Activated CD4-positive, alpha-beta T cell treated with anti-CD3 and anti-CD28 coated beads, Interleukin-10, Interleukin-2, amounts not matched to agents 100 ng/mL and 50 ng/mL, durations not matched to agents 16 hours and 8 hours (primary cell): ENCODE results near the gene UBL7.
A peak's percentile ranks its signal among the peaks of the same experiment; 100 is the strongest.
"Not testable (repeated sequence)": the region's sequence is repeated elsewhere in the genome, so short reads cannot be mapped to it uniquely, and the experiment has no call there.

Experiments used
- DNase-seq: peaks from one replicate; pipeline ENCODE4 v3.0.0-alpha.2; 2020

The UBL7 gene

GRCh38 chr15:74460871-74461846 lies at the start of gene UBL7:
Gene UBL7 (minus strand): TSS chr15:74461160. CDS start chr15:74458867, 2,293 bp downstream.
- DNase-seq = peak; percentile 99

DNA sequence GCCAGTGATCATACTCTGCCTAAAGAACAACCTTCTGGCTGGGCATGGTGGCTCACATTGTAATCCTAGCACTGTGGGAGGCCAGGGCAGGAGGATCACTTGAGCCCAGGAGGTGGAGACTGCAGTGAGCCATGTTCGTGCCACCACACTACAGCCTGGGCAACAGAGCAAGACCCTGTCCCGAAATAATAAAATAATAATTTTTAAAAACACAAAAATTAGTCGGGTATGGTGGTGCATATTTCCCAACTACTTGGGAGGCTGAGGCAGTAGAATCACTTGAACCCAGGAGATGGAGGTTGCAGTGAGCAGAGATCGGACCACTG lies 45.5 kb upstream of the UBL7 start:
- no peak for DNase-seq

DNA sequence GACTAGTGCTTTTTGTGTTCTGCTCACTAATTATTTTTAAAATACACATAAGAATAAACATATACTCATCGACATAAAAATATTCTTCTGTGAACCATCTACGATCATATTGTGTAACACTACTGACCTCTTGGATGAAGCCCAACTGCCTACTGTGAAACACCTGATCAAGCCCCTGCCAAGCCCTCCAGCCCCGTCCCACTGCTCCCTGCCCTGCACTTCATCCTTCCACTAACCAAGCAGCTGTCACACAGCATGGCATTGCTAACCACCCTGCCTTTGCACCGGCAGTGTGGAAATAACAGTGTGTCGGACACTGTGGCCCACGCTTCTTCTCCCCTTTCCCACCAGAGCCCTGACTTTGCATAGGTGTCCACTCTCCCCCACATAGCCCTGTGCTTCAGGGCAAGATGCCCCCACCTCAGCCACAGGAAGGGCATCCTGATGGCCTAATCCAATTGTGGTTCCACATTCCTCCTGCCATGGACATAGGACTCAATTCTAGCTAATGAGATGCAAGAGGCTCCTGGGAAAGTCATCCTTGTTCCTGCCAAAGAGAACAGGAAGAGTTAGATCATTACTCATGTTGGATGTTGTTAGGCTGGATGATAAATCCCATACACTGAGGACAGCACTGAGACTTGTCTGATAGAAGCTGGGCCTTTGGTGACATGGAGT lies 45.0 kb upstream of the UBL7 start:
- DNase-seq = no peak

DNA sequence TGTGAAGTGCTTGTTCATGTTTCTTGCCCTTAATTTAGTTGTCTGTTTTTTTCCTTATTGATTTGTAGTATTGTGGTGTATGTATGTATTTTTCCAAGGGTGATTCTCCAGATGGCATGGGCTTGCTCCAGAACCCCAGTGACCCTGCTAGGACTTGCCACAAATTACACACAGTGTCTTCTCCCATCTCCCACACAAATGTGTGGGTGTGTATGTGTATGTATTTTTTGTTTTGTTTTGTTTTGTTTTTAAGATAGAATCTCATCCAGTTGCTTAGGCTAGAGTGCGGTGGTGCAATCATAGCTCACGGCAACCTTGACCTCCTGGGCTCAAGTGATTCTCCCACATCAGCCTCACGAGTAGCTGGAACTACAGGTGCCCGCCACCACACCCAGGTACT lies 43.9 kb upstream of the UBL7 start:
- no peak for DNase-seq

- DNase-seq = no peak
Measured at GRCh38 chr15:74504418-74504817, 43.5 kb upstream of the UBL7 start.

GRCh38 chr15:74502301-74502700 lies 41.3 kb upstream of the UBL7 start:
- DNase-seq = no peak

- DNase-seq = no peak
Measured at GRCh38 chr15:74500401-74500800, 39.4 kb upstream of the UBL7 start.

- no peak for DNase-seq
Measured at GRCh38 chr15:74499366-74499765, 38.4 kb upstream of the UBL7 start.

- DNase-seq = no peak
Measured at GRCh38 chr15:74497584-74497983, 36.6 kb upstream of the UBL7 start.

DNA sequence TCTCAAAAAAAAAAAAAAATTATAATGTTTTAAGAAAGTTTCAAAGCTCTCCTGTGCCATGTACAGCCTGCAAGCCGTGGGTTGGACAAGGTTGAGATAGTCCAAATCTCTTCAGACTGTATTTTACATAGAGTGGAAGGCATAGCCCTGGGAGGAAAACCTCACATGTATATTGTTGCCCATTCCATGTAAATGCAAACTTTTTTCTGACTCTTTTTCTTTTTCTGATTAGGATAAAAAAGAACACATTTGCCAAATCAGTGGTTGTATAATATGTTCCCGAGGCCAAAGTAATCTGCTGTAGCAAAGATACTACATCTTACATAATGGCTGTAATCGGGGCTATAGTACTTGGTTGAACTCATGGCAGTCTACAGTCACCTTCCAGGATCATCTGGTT lies 35.7 kb upstream of the UBL7 start:
- no peak for DNase-seq

GRCh38 chr15:74490339-74490689 lies 29.4 kb upstream of the UBL7 start:
- DNase-seq = no peak

DNA sequence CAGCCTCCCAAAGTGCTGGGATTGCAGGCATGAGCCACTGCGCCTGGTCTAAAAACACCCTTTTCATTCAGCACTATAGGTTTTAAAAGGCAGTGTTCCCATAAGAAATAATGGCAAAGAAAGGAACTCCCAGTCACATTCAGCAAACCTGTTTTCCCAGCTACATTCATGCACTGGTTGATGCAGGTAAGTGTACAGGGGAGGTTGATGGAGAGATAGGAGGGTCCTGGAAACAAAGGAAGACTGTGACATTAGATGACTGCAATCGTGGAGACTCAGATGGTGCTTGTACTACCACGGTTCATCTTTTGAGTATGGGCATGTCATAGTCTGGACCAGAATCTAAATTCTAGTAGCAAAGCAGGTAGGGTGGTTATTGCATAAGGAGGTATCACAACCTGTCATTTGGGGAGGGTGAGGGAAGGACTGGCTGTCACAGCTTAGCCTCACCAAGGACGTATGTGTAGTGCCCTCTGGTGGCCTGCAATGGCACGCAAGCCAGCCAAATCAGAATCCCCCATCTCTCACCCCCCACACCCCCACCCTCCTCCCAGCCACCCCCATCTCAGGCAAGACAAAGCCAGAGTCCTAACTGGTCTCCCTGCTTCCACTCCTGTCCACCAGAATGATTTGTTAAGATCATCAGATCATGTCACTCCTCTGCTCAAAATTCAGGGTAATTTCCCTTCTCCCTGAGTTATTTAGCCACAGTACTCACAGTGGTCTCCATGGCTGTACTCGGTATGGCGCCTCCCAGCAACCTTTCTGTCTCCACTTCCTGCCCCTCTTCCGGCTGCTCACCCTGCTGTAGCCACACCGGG lies 28.8 kb upstream of the UBL7 start:
- peak; percentile 84 for DNase-seq

DNA sequence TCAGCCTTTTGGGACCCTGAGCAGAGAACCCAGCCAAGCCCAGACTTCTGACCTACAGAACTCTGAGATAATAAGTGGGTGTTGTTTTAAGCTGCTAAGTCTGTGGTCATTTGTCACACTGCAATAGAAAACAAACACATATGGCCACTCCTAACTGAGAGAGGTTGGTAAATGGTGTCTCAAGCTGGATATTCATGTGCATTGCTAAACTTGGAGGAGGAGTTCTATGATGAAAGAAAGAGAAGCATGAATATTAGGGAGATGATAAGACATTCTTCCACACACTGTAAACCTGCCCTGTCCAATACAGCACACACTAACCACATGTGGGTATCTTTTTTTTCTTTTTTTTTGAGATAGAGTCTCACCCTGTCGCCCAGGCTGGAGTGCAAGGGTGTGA lies 27.8 kb upstream of the UBL7 start:
- DNase-seq = no peak

- DNase-seq = no peak
Measured at GRCh38 chr15:74482661-74483060, 21.7 kb upstream of the UBL7 start.

DNA sequence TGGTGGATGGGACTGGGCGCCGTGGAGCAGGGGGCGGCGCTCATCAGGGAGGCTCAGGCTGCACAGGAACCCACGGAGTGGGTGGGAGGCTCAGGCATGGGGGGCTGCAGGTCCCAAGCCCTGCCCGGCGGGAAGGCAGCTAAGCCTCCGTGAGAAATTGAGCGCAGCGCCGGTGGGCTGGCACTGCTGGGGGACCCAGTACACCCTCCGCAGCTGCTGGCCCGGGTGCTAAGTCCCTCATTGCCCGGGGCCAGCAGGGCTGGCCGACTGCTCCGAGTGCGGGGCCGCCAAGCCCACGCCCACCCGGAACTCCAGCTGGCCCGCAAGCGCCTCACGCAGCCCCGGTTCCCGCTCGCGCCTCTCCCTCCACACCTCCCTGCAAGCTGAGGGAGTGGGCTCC lies 19.4 kb upstream of the UBL7 start:
- not testable (repeated sequence) for DNase-seq

DNA sequence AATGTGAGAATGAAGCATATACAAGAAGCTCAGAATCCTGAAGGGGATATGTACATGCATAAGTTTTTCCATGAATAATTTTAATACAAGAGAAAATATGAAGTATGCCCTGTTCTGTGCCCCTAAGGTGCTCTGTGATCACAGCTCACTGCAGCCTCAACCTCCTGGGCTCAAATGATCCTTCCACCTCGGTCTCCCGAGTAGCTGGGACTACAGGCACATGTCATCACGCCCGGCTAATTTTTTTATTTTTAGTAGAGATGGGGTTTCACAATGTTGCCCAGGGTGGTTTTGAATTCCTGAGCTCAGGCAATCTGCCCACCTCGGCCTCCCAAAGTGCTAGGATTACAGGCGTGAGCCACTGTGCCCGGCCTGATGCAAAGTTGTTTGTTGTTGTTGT lies 10.7 kb upstream of the UBL7 start:
- DNase-seq = not testable (repeated sequence)

GRCh38 chr15:74470631-74471395 lies 9.9 kb upstream of the UBL7 start:
- DNase-seq = no peak

- no peak for DNase-seq
Measured at GRCh38 chr15:74468341-74469032, 7.5 kb upstream of the UBL7 start.

- no peak for DNase-seq
Measured at GRCh38 chr15:74466570-74466969, 5.6 kb upstream of the UBL7 start.

DNA sequence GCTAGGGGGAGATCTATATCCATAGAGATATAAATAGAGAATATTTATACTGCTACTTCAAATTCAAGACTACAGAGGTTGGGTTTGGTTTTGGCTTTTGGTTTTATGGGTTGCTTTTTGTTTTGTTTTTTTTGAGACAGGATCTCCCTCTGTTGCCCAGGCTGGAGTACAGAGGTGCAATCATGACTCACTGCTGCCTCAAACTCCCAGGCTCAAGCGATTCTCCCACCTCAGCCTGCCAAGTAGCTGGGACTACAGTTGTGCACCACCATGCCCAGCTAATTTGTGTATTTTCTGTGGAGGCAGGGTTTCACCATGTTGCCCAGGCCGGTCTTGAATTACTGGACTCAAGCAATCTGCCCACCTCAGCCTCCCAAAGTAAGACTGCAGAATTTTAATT lies 3.9 kb upstream of the UBL7 start:
- peak; percentile 20 for DNase-seq

DNA sequence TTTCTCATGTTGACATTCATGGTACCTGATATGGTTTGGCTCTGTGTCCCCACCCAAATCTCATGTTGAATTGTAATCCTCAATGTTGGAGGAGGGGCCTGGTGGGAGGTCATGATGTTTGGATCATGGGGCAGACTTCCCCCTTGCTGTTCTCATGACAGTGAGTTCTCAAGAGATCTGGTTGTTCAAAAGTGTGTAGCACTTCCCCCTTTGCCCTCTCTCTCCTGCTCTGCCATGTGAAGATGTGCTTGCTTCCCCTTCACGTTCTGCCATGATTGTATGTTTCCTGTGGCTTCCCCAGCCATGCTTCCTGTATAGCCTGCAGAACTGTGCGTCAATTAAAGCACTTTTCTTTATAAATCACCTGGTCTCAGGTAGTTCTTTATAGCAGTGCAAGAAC lies 3.3 kb upstream of the UBL7 start:
- peak; percentile 7 for DNase-seq

DNA sequence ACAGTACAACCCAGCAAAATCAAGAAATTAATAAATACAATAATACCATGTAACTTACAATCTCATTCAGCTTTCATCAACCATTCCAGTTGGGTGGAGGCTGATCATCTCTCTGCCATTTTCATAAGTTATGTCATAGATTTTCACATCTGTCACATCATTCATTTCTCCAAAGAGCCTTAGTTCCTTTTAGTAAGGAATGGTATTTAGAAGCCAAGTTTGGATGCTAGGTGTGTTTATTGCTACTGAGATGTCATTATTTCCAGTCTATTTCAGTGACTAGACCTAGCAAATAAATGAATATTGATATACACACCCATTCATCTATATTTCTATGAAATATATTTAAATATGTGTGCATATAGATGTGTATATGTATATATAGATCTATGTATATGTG lies 2.7 kb upstream of the UBL7 start:
- no peak for DNase-seq
